ENCODE data around the gene TUBB4A. TPM values are rescaled to one million over a fixed set of nuclear protein-coding genes. Genes with fewer than 3 reads are reported as not detected.

TUBB4A gene
- total RNA-seq, 2 experiments from 2014 or later: 2.5 to 3.0 TPM

GRCh38 chr19:6481541-6482342, 20.4 kb downstream of the TUBB4A start, which contains the start of gene DENND1C:
Gene DENND1C (minus strand): TSS chr19:6481787. CDS start chr19:6481695, 92 bp downstream.
- Mint-ChIP-seq H3K4me3 (peak within 1 kb of the TSS; percentile 98), H3K4me1 (peaks cover 39% of the 10 kb centered on the region), H3K27ac (peak within 1 kb of the TSS; percentile 95), H3K9me3 (no peaks in the 10 kb centered on the region), H3K27me3 (no peaks in the 10 kb centered on the region), H3K36me3 (ENCODE audit: low read depth) (peaks cover 12% of the 10 kb centered on the region)
- DNase-seq: peak; percentile 83
- ChIA-PET CTCF (interaction anchor here (0.6 to 1.8 kb wide), 18 partner anchors 8 to 408 kb away, joined by 3 to 12 read pairs (median 4); partner anchors contain the start of genes CRB3 and SLC25A23), POLR2A (interaction anchor here (0.6 to 3.0 kb wide), 31 partner anchors 8 to 382 kb away, joined by 3 to 23 read pairs (median 5); partner anchors contain the start of genes ALKBH7, CD70, GPR108 and GTF2F1)

GRCh38 chr19:6480848-6481415, 21.2 kb downstream of the TUBB4A start:
- Mint-ChIP-seq H3K27ac (peak overlapping the region; percentile 95), H3K9me3 (no peaks in the 10 kb centered on the region), H3K4me3 (peak overlapping the region; percentile 98), H3K27me3 (no peaks in the 10 kb centered on the region), H3K4me1 (peaks cover 39% of the 10 kb centered on the region), H3K36me3 (ENCODE audit: low read depth) (peaks cover 18% of the 10 kb centered on the region)
- ChIA-PET CTCF (interaction anchor here (0.5 to 1.8 kb wide), 18 partner anchors 8 to 775 kb away, joined by 3 to 12 read pairs (median 4); partner anchors contain the start of genes CRB3 and SLC25A23), POLR2A (interaction anchor here (0.7 to 3.0 kb wide), 28 partner anchors 8 to 383 kb away, joined by 3 to 23 read pairs (median 5); partner anchors contain the start of genes ALKBH7, CD70, GTF2F1 and KHSRP)
- no peak for DNase-seq

DNA sequence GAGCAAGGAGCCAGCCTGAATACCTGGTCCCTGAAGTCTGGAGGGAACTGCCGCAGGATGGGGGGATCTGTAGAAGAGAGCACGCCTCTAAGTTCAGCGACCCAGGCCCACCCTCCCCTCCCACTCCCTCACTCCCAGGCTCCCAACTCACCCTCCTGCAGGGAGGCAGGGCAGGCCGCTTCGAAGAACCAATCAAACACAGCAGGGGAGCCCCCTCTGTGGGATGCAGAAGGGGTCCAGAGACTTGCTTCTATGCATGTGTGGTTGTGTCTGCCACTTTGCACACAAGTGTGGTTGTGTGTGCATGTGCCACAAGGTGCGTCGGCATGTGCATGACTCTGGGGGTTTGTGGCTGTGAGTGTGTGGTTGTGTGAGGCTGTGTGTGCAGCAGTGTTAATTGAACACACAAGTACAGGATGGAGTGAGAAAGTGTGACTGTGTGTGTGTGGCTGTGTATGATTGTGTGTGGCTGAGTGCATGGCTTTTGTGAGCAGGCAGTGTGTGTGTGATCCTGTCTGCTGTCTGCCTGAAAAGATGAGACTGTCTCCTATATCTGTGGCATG, 22.2 kb downstream of the TUBB4A start:
- peak overlapping the region; percentile 98 for H3K4me3 Mint-ChIP-seq
- no peaks in the 10 kb centered on the region for H3K27me3 Mint-ChIP-seq
- peak overlapping the region; percentile 68 for H3K27ac Mint-ChIP-seq
- peaks cover 39% of the 10 kb centered on the region for H3K4me1 Mint-ChIP-seq
- DNase-seq: no peak
- CTCF ChIA-PET: interaction anchor here (1.8 kb wide), 1 partner anchor 8 kb away, joined by 8 read pairs; no protein-coding TSS in a partner anchor
- H3K36me3 Mint-ChIP-seq (ENCODE audit: low read depth): peaks cover 21% of the 10 kb centered on the region
- POLR2A ChIA-PET: interaction anchor here (2.7 to 3.0 kb wide), 2 partner anchors 19 to 20 kb away, joined by 19 to 23 read pairs; partner anchors contain the start of gene SLC25A23
- no peaks in the 10 kb centered on the region for H3K9me3 Mint-ChIP-seq

DNA sequence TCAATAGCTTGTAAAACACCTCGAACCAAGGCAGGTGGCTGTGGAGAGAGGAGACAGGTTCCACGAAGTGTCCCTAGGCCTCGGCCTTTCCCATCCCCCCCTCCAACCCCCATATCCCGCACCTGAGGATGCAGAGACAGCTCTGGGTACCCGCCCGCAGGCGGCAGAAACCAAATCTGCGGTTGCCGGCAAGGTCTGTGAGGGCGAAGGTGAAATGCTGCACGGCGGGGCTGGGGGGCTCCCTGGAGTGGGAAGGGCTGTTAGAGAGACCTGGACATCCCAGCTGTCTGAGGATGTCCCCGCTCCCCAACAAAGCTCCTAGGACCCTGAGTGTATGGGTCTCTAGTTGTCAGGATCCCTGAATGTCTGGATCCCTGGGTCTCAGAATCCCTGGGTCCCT, 23.3 kb downstream of the TUBB4A start:
- Mint-ChIP-seq H3K27me3 (no peaks in the 10 kb centered on the region), H3K4me1 (peaks cover 39% of the 10 kb centered on the region), H3K9me3 (no peaks in the 10 kb centered on the region), H3K4me3 (no peak overlapping the region), H3K27ac (no peak overlapping the region), H3K36me3 (ENCODE audit: low read depth) (peaks cover 28% of the 10 kb centered on the region)
- DNase-seq: no peak
- CTCF ChIA-PET: no interaction called here
- POLR2A ChIA-PET: no interaction called here

- H3K9me3 Mint-ChIP-seq: no peaks in the 10 kb centered on the region
- H3K36me3 Mint-ChIP-seq (ENCODE audit: low read depth): peaks cover 30% of the 10 kb centered on the region
- no peak overlapping the region for H3K4me3 Mint-ChIP-seq
- no peak for DNase-seq
- no peak overlapping the region for H3K27ac Mint-ChIP-seq
- ChIA-PET POLR2A (interaction anchor here (2.3 kb wide), 1 partner anchor 52 kb away, joined by 6 read pairs; the partner anchor contains the start of gene KHSRP), CTCF (no interaction called here)
- H3K27me3 Mint-ChIP-seq: no peaks in the 10 kb centered on the region
- H3K4me1 Mint-ChIP-seq: peaks cover 24% of the 10 kb centered on the region
Measured at GRCh38 chr19:6476896-6477431, 25.1 kb downstream of the TUBB4A start.

- Mint-ChIP-seq H3K4me3 (no peak overlapping the region), H3K27me3 (no peaks in the 10 kb centered on the region), H3K4me1 (peaks cover 18% of the 10 kb centered on the region), H3K27ac (no peak overlapping the region), H3K36me3 (ENCODE audit: low read depth) (peaks cover 33% of the 10 kb centered on the region), H3K9me3 (no peaks in the 10 kb centered on the region)
- ChIA-PET CTCF (interaction anchor here (1.0 kb wide), 1 partner anchor 9 kb away, joined by 3 read pairs; no protein-coding TSS in a partner anchor), POLR2A (interaction anchor here (2.3 kb wide), 1 partner anchor 51 kb away, joined by 6 read pairs; the partner anchor contains the start of gene KHSRP)
- DNase-seq: peak; percentile 74
Measured at GRCh38 chr19:6476155-6476895, 25.8 kb downstream of the TUBB4A start.

- CTCF ChIA-PET: interaction anchor here (1.0 kb wide), 1 partner anchor 8 kb away, joined by 3 read pairs; no protein-coding TSS in a partner anchor
- Mint-ChIP-seq H3K36me3 (ENCODE audit: low read depth) (peaks cover 40% of the 10 kb centered on the region), H3K27ac (no peak overlapping the region), H3K4me1 (peaks cover 13% of the 10 kb centered on the region), H3K9me3 (no peaks in the 10 kb centered on the region), H3K4me3 (no peak overlapping the region), H3K27me3 (no peaks in the 10 kb centered on the region)
- POLR2A ChIA-PET: interaction anchor here (2.3 kb wide), 1 partner anchor 50 kb away, joined by 6 read pairs; the partner anchor contains the start of gene KHSRP
- no peak for DNase-seq
Measured at GRCh38 chr19:6475321-6476108, 26.6 kb downstream of the TUBB4A start.

- peaks cover 45% of the 10 kb centered on the region for H3K36me3 Mint-ChIP-seq (ENCODE audit: low read depth)
- ChIA-PET POLR2A (interaction anchor here (0.8 to 2.2 kb wide), 2 partner anchors 8 to 27 kb away, joined by 3 to 11 read pairs; partner anchors contain the start of gene DENND1C), CTCF (interaction anchor here (0.6 to 0.7 kb wide), 2 partner anchors 327 to 1098 kb away, joined by 3 read pairs; no protein-coding TSS in a partner anchor)
- no peaks in the 10 kb centered on the region for H3K4me1 Mint-ChIP-seq
- H3K27me3 Mint-ChIP-seq: no peaks in the 10 kb centered on the region
- no peak overlapping the region for H3K4me3 Mint-ChIP-seq
- DNase-seq: no peak
- H3K27ac Mint-ChIP-seq: no peak overlapping the region
- H3K9me3 Mint-ChIP-seq: no peaks in the 10 kb centered on the region
Measured at GRCh38 chr19:6473647-6474046, 28.5 kb downstream of the TUBB4A start.

- DNase-seq: no peak
- H3K4me3 Mint-ChIP-seq: no peak overlapping the region
- POLR2A ChIA-PET: interaction anchor here (0.8 to 2.2 kb wide), 2 partner anchors 9 to 28 kb away, joined by 3 to 11 read pairs; partner anchors contain the start of gene DENND1C
- CTCF ChIA-PET: interaction anchor here (0.6 to 2.9 kb wide), 2 partner anchors 8 to 236 kb away, joined by 6 to 8 read pairs; partner anchors contain the start of gene DENND1C
- no peaks in the 10 kb centered on the region for H3K4me1 Mint-ChIP-seq
- no peaks in the 10 kb centered on the region for H3K27me3 Mint-ChIP-seq
- H3K36me3 Mint-ChIP-seq (ENCODE audit: low read depth): peaks cover 52% of the 10 kb centered on the region
- no peaks in the 10 kb centered on the region for H3K9me3 Mint-ChIP-seq
- H3K27ac Mint-ChIP-seq: no peak overlapping the region
Measured at GRCh38 chr19:6472713-6473112, 29.4 kb downstream of the TUBB4A start.

DNA sequence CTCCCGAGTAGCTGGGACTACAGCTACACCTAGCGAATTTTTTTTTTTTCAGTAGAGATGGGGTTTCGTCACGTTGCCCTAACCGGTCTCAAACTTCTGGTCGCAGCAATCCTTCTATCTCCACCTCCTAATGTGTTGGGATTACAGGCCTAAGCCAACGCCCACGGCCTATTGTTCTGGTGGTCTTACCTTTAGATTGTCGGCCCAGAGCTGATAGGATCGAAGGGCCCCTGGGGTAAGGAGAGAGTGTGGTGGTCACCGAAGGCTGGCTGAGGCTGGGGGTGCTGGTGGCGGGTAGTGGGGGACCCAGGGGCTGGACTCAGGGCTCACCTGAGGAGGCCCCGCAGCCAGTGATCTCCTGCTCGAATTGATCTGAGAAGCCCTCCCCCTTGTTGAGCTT, 31.0 kb downstream of the TUBB4A start:
- CTCF ChIA-PET: interaction anchor here (0.5 to 2.9 kb wide), 3 partner anchors 10 to 751 kb away, joined by 3 to 8 read pairs (median 4); partner anchors contain the start of genes DENND1C and LONP1
- no peaks in the 10 kb centered on the region for H3K27me3 Mint-ChIP-seq
- POLR2A ChIA-PET: interaction anchor here (0.8 kb wide), 1 partner anchor 10 kb away, joined by 3 read pairs; the partner anchor contains the start of gene DENND1C
- no peaks in the 10 kb centered on the region for H3K9me3 Mint-ChIP-seq
- DNase-seq: no peak
- no peaks in the 10 kb centered on the region for H3K4me1 Mint-ChIP-seq
- H3K36me3 Mint-ChIP-seq (ENCODE audit: low read depth): peaks cover 47% of the 10 kb centered on the region
- no peak overlapping the region for H3K4me3 Mint-ChIP-seq
- H3K27ac Mint-ChIP-seq: no peak overlapping the region

GRCh38 chr19:6470173-6470572, 31.9 kb downstream of the TUBB4A start:
- DNase-seq: no peak
- Mint-ChIP-seq H3K27ac (no peak overlapping the region), H3K4me1 (no peaks in the 10 kb centered on the region), H3K36me3 (ENCODE audit: low read depth) (peaks cover 43% of the 10 kb centered on the region), H3K9me3 (no peaks in the 10 kb centered on the region), H3K4me3 (no peak overlapping the region), H3K27me3 (no peaks in the 10 kb centered on the region)
- POLR2A ChIA-PET: interaction anchor here (1.5 kb wide), 1 partner anchor 12 kb away, joined by 7 read pairs; the partner anchor contains the start of gene DENND1C
- CTCF ChIA-PET: interaction anchor here (0.7 kb wide), 1 partner anchor 750 kb away, joined by 4 read pairs; the partner anchor contains the start of gene LONP1
